ENCODE measurements around the gene CNTNAP1. TPM values are rescaled to one million over a fixed set of nuclear protein-coding genes. Genes with fewer than 3 reads are reported as not detected.

CNTNAP1 gene
- total RNA-seq, 1 experiment from 2014 or later, result 7.7 TPM

GRCh38 chr17:42697108-42697811, 14.9 kb downstream of the CNTNAP1 start:
- Histone ChIP-seq H3K14ac (ENCODE audit: insufficient read depth, low read length) (no peak overlapping the region), H3K27me3 (ENCODE audit: insufficient read depth, low read length) (no peaks in the 10 kb centered on the region), H2BK120ac (ENCODE audit: low read depth, low read length, poor library complexity, severe bottlenecking) (no peak overlapping the region), H4K20me1 (ENCODE audit: control insufficient read depth, insufficient read depth, insufficient read length) (no peaks in the 10 kb centered on the region), H3K23ac (ENCODE audit: insufficient read length, low read depth, low read length) (no peak overlapping the region), H2BK15ac (ENCODE audit: low read depth, low read length) (no peak overlapping the region), H4K5ac (ENCODE audit: insufficient read length, low read depth, low read length) (no peak overlapping the region), H2AFZ (ENCODE audit: low read length) (no peak overlapping the region), H3K9me3 (ENCODE audit: control insufficient read depth, low read depth, low read length) (no peaks in the 10 kb centered on the region), H3K9ac (ENCODE audit: extremely low read depth, insufficient read length, low read length) (no peak overlapping the region), H3K56ac (ENCODE audit: insufficient read length, low read depth, low read length) (no peak overlapping the region), H3K79me2 (ENCODE audit: insufficient read depth, low read length) (no peaks in the 10 kb centered on the region), H2BK12ac (ENCODE audit: insufficient read length, low read depth, low read length) (no peak overlapping the region), H3K27ac (ENCODE audit: insufficient read length, low read depth, low read length) (no peak overlapping the region), H3K79me1 (ENCODE audit: insufficient read depth, low read depth, low read length, poor library complexity, severe bottlenecking) (no peaks in the 10 kb centered on the region), H3K4ac (ENCODE audit: low read depth, low read length) (no peak overlapping the region), H3K23me2 (ENCODE audit: insufficient read length, low read depth, low read length, poor library complexity, severe bottlenecking) (no peaks in the 10 kb centered on the region), H4K91ac (ENCODE audit: insufficient read length, low read depth, low read length) (no peak overlapping the region), H4K8ac (replicated peaks; ENCODE audit: insufficient read length, low read depth, low read length) (no peak overlapping the region), H3K4me2 (ENCODE audit: insufficient read depth, insufficient read length, low read length) (no peak overlapping the region), H3T11ph (ENCODE audit: low read length) (no peak overlapping the region), H2AK5ac (ENCODE audit: insufficient read length, low read length) (no peak overlapping the region), H2BK20ac (ENCODE audit: low read depth, low read length, poor library complexity, severe bottlenecking) (no peak overlapping the region), H3K4me1 (ENCODE audit: insufficient read depth, low read length) (no peaks in the 10 kb centered on the region), H3K18ac (ENCODE audit: insufficient read length, low read depth, low read length) (no peak overlapping the region), H2BK5ac (ENCODE audit: insufficient read length, low read length) (no peak overlapping the region)
- no peak for DNase-seq
- Mint-ChIP-seq H3K9me3 (no peaks in the 10 kb centered on the region; a peak in 2 of 5 replicates), H3K36me3 (ENCODE audit: insufficient read depth in 1 of 3, low read depth in 3 of 3) (peaks cover 15 to 27% (median 16%) of the 10 kb centered on the region in 3 experiments), H3K27me3 (ENCODE audit: low read depth) (no peaks in the 10 kb centered on the region), H3K27ac (no peak overlapping the region), H3K4me3 (no peak overlapping the region), H3K4me1 (peaks cover 8 to 25% of the 10 kb centered on the region in 2 experiments)
- WGBS (ENCODE audit: extremely low coverage, insufficient read length, low lambda C conversion rate), result no CpG with 5 or more reads among the region's 19 CpGs
- no peak for TF ChIP-seq CTCF (conservative IDR thresholded peaks at IDR 0.05)

All from H9 (cell line).